HG03060 (cell line): Measurements from ENCODE around the gene SLC39A1.
"Not testable (repeated sequence)": the region's sequence is repeated elsewhere in the genome, so short reads cannot be mapped to it uniquely, and the experiment has no call there.

Experiments used
- ATAC-seq: cut with Tn5 transposase; IDR thresholded peaks from one replicate; pipeline ENCODE4 v1.9.1; 2021; ENCODE audit warnings: low read depth, moderate number of reproducible peaks; ENCODE audit not compliant: unreplicated experiment

SLC39A1 gene

GRCh38 chr1:153933430-153933829, 29.9 kb downstream of the SLC39A1 start:
- ATAC-seq: no peak

- ATAC-seq: no peak
Observed at GRCh38 chr1:153932156-153933131, 30.9 kb downstream of the SLC39A1 start.

GRCh38 chr1:153929981-153930948, 33.1 kb downstream of the SLC39A1 start:
- no peak for ATAC-seq

DNA sequence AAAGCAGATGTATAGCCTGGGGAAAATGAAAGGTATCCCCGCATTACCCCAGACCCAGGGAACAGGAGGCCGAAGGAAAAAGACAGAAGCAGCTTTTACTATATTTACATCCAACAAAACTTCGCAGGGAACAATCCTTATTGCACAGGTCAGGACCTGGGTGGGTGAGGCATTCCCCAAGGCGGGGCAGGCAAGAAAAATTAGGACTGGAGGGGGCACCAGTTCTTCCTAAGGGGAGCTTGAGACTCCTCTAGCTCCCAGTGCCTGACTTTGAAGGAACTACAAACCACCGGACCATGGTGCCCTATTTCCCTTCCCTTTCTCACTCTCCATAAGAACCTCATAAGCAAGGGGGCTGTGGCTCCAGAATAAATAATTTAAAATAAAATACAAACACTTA, 33.9 kb downstream of the SLC39A1 start:
- ATAC-seq: no peak

DNA sequence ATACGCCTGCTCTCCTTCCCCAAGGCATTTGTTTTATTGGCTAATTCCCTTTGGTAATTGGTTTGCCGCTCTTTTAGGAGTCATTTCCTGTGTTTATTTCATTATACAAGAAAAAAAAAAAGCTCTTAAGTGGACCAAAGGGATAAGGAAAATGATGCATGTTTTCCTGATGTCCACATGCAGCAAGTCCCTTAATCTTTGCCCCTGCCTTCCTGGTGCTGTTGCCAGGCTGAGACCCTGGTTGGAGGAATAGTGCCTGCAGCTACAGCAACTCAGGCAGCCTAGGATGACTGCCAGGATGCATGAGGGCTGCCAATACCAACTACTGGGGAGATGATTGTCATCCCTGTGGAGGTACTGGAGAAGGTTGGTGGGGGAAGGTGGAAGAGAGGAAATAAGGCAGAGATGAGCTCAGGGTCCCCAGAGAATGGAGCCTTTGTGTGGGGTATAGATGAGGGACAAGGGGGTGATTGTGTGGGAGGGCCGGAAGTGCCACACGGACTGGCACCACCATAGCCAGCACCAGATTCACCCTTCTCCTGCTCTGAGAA, 34.5 kb downstream of the SLC39A1 start:
- ATAC-seq: no peak

DNA sequence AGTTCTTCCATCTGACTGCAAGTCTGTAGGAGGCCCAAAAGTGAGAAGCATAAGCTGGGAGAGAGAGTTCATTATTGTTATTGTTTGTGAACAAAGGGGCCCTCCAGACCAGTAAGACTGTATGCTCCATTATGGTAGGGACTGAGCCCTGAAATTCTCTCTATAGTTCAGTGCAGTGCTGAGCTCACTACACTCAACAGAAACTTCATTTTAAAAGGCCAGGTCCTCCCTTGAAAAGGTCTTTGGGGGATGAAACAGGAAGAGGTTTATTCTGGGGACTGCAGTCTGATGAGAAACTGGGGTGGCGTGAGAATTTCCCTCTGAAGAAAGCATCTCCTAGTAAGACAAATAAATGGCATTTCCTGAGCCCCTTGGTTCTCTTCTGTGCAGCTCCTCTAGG, 35.1 kb downstream of the SLC39A1 start:
- no peak for ATAC-seq

GRCh38 chr1:153926405-153926804, 36.9 kb downstream of the SLC39A1 start:
- ATAC-seq: no peak

GRCh38 chr1:153922972-153923925, 40.1 kb downstream of the SLC39A1 start, which contains the start of gene GATAD2B:
TSS of gene GATAD2B (minus strand) at chr1:153922972. CDS start at chr1:153828347, 94,625 bp downstream.
- peak; percentile 89 for ATAC-seq

DNA sequence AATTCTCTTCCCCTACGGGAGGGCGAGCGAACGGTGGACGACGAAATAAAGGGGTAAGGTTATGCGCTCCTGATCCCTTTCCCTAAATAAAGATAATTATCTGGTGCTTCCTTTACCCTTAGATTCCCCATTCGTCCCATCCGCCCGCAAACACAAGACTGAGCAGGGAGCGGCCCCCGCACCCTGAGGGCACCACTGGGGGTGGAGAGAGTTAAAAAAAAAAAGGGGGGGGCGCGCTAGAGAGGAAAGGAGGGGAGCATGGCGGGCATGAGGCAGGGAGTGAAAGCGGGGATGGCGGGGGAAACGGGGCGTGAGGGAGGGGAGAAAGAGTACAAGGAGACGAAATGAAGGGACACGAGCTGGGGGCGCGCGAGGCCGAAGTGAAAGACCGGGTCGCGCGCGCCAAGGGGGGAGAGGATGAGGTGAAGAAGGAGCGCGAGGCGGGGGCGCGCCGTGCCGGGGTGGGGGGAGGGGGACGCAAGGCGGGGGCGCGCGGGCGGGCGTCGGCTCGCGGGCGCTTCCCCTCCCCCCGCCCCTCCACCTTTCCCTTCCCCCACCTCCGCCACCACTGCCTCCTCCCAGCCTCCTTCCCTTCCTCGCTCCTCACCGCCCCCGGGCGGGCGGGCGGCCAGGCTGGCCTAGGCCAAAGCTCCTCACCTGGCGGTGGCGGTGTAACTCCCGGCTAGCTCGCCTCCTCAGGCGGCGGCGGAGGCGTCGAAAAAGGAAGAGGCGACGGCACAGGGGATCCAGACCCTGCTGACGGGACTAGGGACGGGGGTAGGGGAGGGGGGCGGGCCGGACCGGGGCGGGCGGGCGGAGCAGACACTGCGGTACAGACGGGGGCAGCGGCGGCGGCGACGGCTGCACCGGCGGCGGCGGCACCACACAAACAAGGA, 41.0 kb downstream of the SLC39A1 start:
- peak; percentile 0 for ATAC-seq

- no peak for ATAC-seq
Observed at GRCh38 chr1:153921803-153922075, 41.6 kb downstream of the SLC39A1 start.

GRCh38 chr1:153921080-153921802, 42.1 kb downstream of the SLC39A1 start:
- ATAC-seq: no peak

DNA sequence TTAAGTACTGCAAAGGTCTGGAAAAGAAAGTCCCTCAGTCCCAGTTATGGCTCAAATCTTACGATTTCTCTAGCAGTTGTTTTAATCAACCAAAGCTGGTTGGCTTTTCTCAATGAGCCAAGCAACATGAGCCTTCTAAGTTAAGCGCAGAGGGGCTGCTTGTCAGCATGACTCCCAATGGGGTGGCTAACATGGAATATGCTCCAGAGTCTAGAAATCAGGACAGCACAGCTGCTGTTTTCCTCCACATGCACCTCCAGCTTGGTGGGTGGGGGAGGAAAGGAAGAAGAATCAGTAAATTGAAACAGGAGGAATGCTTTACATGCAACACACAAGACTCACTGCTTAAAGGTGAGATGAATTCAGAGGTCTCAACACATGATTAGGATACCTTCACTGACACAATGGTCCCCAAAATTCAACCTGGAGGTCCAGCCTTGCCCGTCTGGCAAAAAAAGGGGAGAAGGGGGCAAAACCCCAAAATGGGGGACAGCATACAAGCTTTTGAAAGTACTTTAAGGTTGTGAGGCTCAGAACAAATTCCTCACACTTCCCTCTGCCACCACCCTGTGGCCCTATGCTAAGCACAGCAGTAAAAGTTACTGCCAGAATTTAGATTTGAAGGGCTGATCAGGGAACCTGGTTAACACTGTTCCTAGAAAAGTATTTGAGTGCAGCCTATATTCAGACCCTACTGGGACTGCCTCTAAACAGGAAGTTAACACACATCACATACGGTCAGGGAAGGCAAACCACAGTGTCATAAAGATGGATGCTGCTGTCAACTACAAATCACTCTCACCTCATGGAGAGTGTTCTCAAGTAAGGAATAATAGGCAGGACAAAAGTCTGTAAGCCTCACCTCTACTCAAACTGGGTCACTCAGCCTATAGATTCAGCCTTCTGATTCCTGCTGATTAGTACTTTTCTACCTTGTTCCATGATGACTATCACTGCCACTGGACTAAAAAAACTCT, 43.2 kb downstream of the SLC39A1 start:
- no peak for ATAC-seq

DNA sequence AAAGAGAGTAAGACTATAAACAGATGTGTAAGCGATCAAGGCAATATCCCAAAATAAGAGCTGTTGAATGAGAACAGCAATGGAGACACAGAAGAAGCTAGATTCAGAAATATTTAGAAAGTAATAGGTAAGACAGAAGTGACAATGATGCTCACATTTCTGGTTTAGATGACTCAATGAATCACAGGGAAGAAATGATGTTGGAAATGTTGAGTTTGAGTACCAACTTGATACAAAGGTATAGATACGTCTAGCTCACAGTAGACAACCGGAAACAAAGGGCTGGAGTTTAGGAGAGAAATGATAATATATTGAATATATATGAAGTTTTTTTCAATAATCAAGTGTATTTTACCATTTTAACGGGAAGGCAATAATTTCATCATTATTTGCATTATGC, 47.0 kb downstream of the SLC39A1 start:
- ATAC-seq: no peak

DNA sequence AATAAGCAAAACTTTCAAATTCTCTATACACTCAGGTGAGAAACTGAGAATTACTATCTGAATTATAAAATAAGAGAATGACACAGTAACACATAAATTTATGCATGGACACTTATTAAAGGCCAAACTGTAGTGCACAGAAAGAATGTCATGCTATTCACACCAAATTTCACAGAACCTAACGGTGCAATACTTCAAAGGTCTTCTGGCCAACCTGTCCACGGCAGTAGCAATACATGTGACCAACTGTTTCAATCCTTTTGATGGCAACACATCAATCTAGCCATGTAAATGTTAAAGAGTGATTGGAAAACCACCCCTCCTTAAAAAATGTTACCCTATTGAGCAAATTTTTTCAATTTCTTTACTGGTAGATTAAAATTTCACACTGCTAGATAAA, 51.0 kb downstream of the SLC39A1 start:
- ATAC-seq: no peak

DNA sequence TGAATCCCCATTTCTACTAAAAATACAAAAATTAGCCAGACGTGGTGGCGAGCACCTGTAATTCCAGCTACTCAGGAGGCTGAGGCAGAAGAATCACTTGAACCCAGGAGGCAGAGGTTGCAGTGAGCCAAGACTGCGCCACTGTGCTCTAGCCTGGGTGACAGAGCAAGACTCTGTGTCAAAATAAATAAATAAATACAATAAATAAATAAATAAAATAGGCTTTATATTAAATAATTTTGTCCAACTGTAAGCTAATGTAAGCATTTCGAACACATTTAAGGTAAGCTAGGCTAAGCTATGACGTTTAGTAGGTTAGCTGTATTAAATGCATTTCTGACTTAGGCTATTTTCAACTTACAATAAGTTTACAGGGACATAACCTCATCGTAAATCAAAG, 52.8 kb downstream of the SLC39A1 start:
- ATAC-seq: not testable (repeated sequence)
